Measurements from ENCODE around the gene SLC12A6. TPM values are rescaled to one million over a fixed set of nuclear protein-coding genes. Genes with fewer than 3 reads are reported as not detected.

Gene SLC12A6
- total RNA-seq, 1 experiment from 2014 or later, result 15.1 TPM

DNA sequence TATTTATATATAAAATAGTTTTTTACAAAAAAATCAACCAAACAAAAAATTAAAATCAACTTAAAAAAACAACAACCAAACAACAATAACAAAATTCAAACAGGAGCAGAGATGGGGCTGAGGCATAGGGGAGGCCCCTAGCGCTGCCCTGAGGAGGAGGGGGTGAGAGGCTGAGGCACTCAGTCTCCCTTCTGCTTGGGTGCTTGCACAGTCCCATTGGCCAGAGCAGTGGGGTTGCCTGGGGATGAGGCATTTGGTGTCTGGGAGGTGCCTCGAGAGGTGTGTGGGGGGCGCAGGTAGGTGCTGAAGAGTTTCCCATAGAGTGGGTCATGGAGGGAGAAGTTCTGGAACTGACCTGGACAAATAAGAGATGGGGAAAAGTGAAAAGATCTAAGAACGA, 21.4 kb upstream of the SLC12A6 start (continued):
- TF ChIP-seq, protein P1, sequence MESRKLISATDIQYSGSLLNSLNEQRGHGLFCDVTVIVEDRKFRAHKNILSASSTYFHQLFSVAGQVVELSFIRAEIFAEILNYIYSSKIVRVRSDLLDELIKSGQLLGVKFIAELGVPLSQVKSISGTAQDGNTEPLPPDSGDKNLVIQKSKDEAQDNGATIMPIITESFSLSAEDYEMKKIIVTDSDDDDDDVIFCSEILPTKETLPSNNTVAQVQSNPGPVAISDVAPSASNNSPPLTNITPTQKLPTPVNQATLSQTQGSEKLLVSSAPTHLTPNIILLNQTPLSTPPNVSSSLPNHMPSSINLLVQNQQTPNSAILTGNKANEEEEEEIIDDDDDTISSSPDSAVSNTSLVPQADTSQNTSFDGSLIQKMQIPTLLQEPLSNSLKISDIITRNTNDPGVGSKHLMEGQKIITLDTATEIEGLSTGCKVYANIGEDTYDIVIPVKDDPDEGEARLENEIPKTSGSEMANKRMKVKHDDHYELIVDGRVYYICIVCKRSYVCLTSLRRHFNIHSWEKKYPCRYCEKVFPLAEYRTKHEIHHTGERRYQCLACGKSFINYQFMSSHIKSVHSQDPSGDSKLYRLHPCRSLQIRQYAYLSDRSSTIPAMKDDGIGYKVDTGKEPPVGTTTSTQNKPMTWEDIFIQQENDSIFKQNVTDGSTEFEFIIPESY (IDR thresholded peaks at IDR 0.05; ENCODE audit: extremely low read depth, insufficient replicate concordance, low read length), result no peak
- no peak for TF ChIP-seq CEBPB (IDR thresholded peaks at IDR 0.05; ENCODE audit: low read depth)

DNA sequence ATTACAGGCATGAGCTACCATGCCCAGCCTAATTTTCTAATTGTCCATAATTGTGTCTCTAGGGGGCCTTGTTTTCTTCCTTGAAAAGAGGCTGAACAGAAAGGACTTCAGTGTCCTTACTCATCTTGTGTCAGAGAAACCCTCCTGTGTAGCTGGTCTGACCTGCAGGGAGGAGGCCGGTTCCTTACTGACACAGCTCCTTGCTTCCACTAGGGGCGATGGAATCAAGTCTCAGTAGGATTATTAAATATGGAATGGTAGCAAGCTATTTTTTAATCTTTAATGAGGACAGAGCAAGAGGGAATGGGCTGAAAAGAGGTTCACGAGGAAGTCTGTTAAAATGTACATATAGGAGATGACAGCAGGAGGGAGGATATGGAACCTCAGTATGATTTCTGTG, 20.8 kb upstream of the SLC12A6 start:
- H3K27ac ChIP-seq (ENCODE audit: low read depth, low read length), result no peak overlapping the region
- no peak overlapping the region for H3K9ac ChIP-seq (ENCODE audit: low read length)
- H3K36me3 ChIP-seq (ENCODE audit: control insufficient read depth in 1 of 2, insufficient read depth in 2 of 2, low read length in 2 of 2), result peaks cover 15 to 30% of the 10 kb centered on the region in 2 experiments; a peak in 3 of 4 replicates
- H3K27me3 ChIP-seq (ENCODE audit: insufficient read depth, low read length), result no peaks in the 10 kb centered on the region
- no TSS peak for BruUV-seq (replicated peaks)
- CTCF ChIA-PET, result interaction anchor here (0.7 to 3.1 kb wide), 4 partner anchors 9 to 148 kb away, joined by 3 to 22 read pairs (median 3); partner anchors contain the start of genes KATNBL1, LPCAT4, NOP10 and NUTM1
- H4K20me1 ChIP-seq (ENCODE audit: insufficient read depth), result no peaks in the 10 kb centered on the region
- no peaks in the 10 kb centered on the region for H3K79me2 ChIP-seq (ENCODE audit: insufficient read depth, low read length)
- RAD21 ChIA-PET (ENCODE audit: low non-redundant PET in 1 of 2, low total read pairs in 2 of 2, uncharacterized antibody in 2 of 2, unreplicated experiment in 2 of 2), result interaction anchor here in 1 of 2 experiments (1.1 kb wide), 1 partner anchor 229 kb away, joined by 3 read pairs; no protein-coding TSS in a partner anchor
- no peak overlapping the region for H2AFZ ChIP-seq (ENCODE audit: low read depth, low read length, poor library complexity, severe bottlenecking)
- H3K9me2 ChIP-seq (ENCODE audit: insufficient read depth), result no peaks in the 10 kb centered on the region
- peak; percentile 75 for ATAC-seq
- intact Hi-C loops (cut with micrococcal nuclease), result no loop called here
- no peak overlapping the region for H3K4me2 ChIP-seq (ENCODE audit: low read length)
- TF ChIP-seq EGR1 (IDR thresholded peaks at IDR 0.05; ENCODE audit: low read depth) (no peak), CBX3 (IDR thresholded peaks at IDR 0.05; ENCODE audit: low read depth) (no peak), RAD21 (IDR thresholded peaks at IDR 0.05; ENCODE audit: low read depth) (no peak), EZH2 (IDR thresholded peaks at IDR 0.05) (no peak), ELF1 (IDR thresholded peaks at IDR 0.05; ENCODE audit: borderline replicate concordance, low read depth) (no peak)
- TF ChIP-seq, protein P2, sequence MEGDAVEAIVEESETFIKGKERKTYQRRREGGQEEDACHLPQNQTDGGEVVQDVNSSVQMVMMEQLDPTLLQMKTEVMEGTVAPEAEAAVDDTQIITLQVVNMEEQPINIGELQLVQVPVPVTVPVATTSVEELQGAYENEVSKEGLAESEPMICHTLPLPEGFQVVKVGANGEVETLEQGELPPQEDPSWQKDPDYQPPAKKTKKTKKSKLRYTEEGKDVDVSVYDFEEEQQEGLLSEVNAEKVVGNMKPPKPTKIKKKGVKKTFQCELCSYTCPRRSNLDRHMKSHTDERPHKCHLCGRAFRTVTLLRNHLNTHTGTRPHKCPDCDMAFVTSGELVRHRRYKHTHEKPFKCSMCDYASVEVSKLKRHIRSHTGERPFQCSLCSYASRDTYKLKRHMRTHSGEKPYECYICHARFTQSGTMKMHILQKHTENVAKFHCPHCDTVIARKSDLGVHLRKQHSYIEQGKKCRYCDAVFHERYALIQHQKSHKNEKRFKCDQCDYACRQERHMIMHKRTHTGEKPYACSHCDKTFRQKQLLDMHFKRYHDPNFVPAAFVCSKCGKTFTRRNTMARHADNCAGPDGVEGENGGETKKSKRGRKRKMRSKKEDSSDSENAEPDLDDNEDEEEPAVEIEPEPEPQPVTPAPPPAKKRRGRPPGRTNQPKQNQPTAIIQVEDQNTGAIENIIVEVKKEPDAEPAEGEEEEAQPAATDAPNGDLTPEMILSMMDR (IDR thresholded peaks at IDR 0.05 in 2 of 3, conservative IDR thresholded peaks at IDR 0.05 in 1 of 3; ENCODE audit: borderline replicate concordance in 1 of 3, insufficient read depth in 1 of 3, low read depth in 2 of 3, low read length in 2 of 3), result peak in 2 of 3 experiments; percentile 41 to 44; a peak in 4 of 6 replicates
- no peak overlapping the region for H3K4me3 ChIP-seq (replicated peaks in 1 of 2; ENCODE audit: low read depth in 1 of 2, low read length in 2 of 2)
- peaks cover 9 to 33% of the 10 kb centered on the region in 2 experiments for H3K4me1 ChIP-seq (ENCODE audit: control insufficient read depth in 1 of 2, insufficient read depth in 2 of 2, low read length in 2 of 2)
- no peaks in the 10 kb centered on the region for H3K9me3 ChIP-seq (ENCODE audit: control insufficient read depth in 1 of 2, insufficient read depth in 1 of 2, low read depth in 1 of 2, low read length in 2 of 2)
- POLR2A ChIA-PET, result interaction anchor here (0.9 to 1.2 kb wide), 3 partner anchors 16 to 229 kb away, joined by 3 read pairs; partner anchors contain the start of gene SLC12A6
- no peak for DNase-seq (ENCODE audit: low read depth, low spot score)
